Embryonic facial prominence (tissue), 1 donor: ENCODE data around the gene INTS12.

ENCODE experiments used
- DNase-seq: peaks from one replicate; pipeline ENCODE4 v3.0.0-alpha.2; 2016; ENCODE audit errors: extremely low spot score

The INTS12 gene

GRCh38 chr4:105686571-105686970, 21.9 kb downstream of the INTS12 start:
- no peak for DNase-seq

GRCh38 chr4:105683038-105683437, 25.5 kb downstream of the INTS12 start:
- DNase-seq, result no peak

DNA sequence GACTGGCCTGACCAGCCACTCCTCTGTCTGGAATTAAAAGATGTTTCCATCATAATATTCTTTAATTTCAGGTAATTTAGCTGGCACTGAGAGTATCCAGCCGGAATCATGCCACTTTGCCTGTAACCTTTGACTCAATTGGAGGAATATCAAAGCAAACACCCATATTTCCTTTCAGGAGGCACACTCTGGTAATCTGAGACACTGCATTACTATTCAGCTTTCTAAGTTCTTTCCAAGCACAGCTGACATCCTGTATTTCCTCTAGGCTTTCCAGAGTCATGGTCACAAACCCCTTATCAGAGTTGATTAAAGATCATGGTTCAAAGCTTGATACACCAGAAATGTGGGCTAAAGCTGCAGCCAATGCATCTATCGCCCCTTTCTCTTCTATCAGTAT, 29.3 kb downstream of the INTS12 start:
- DNase-seq, result no peak

DNA sequence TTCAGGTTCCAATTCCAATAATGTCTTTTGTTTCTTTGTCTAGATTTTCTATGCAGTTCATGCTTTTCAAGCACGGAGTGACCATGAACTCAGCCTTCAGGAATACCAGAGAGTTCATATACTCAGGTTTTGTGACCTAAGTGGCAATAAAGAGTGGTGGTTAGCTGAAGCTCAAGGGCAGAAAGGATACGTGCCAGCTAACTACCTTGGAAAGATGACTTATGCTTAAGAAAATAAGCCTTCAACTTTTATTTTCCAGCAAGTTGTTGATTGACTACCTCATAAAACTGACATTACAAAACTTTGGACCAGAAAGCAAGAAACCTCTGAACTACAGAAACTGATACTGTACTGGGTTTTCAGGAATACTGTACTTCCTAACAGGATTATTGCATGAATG, 30.8 kb downstream of the INTS12 start:
- DNase-seq, result no peak

- DNase-seq, result no peak
Measured at GRCh38 chr4:105674011-105674410, 34.5 kb downstream of the INTS12 start.

- DNase-seq, result no peak
Measured at GRCh38 chr4:105671301-105671700, 37.2 kb downstream of the INTS12 start.

- DNase-seq, result no peak
Measured at GRCh38 chr4:105670684-105671083, 37.8 kb downstream of the INTS12 start.

DNA sequence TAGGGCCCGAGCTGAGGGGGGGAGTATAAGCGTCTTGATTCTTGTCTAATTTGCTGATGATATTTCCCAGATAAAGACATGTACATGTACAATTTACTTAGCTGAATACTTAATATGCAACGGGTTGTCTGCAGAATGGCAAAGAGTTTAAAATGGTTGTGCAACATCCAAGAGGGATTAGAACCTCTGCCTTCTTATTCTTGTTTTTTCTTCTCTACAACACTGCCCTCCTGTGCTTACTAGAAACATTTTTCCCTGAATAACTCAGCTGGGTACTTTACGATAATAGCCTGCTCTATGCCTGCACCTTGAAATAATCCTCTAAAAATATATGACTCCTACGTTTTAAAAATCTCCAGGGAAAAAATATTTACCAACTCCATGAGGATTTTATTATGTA, 41.8 kb downstream of the INTS12 start:
- no peak for DNase-seq

DNA sequence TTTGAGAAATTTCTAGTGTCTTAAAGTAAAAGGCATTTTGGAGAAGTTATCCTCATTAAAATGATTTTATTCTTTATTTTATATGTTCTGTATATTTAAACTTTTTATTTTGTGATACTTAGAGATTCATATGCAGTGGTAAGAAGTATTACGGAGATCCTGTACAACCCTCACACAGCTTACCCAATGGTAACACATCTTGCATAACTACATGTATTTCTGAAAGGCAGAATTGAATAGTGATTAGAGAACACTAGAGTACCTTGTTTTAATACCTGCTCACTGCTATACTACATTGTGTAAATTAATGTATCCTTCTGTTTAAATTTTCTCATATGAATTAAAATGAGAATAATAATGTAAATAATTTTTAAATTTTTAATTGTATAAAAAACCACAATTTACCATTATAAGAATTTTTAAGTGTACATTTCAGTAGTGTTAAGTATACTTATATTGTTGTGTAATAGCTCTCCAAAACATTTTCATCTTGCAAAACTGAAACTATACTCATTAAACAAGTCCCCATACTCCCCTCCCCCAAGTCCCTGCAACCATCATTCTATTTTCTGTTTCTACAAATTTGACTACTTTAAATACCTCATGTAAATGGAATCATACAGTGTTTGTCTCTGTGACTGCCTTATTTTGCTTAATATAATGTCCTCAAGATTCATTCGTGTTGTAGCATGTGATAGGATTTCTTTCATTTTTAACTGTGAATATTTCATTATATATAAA, 45.4 kb downstream of the INTS12 start:
- no peak for DNase-seq

DNA sequence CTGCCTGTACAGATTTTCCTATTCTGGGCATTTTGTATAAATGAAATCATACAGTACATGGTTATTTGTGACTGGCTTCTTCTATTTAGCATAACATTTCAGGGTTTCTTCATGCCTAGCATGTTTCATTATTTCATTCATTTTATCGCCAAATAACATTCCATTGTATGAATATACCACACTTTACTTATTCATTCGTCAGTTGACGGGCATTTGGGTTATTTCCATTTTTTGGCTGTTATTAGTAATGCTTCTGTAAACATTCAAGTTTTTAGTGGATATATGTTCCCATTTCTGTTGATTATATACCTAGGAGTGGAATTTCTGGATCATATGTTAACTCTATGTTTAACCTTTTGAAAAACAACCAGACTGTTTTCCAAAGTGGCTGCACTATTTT, 47.5 kb downstream of the INTS12 start:
- DNase-seq, result no peak

GRCh38 chr4:105659190-105659589, 49.3 kb downstream of the INTS12 start:
- DNase-seq, result no peak

DNA sequence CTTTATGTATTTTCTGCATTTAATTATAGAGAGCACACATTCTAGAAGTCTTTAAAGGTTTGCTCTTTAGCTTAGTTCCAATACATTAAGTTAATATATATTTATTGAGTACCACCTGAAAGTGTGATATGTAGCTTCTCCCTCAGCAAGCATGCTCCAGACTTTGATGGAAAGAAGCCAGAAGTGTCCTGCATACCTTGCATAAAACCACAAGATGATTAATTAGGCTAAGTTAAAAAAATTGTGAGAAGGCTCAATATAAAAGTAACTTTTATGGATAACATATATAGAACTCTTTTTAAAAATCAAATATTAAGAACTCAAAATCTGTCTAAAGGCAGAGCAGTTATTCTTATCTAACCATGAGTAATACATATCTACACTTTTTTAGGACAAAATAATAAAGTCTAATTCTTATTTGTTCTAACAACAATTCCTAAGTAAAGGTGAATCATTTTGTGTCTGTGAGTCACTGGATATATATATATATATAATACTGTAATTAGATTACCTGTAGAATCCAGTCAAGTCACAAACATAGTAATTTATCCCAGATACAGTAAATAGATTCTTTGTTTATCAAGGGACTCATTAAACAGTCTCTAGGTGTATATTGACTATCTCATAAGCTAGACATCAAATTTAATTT, 51.2 kb downstream of the INTS12 start:
- DNase-seq, result no peak

DNA sequence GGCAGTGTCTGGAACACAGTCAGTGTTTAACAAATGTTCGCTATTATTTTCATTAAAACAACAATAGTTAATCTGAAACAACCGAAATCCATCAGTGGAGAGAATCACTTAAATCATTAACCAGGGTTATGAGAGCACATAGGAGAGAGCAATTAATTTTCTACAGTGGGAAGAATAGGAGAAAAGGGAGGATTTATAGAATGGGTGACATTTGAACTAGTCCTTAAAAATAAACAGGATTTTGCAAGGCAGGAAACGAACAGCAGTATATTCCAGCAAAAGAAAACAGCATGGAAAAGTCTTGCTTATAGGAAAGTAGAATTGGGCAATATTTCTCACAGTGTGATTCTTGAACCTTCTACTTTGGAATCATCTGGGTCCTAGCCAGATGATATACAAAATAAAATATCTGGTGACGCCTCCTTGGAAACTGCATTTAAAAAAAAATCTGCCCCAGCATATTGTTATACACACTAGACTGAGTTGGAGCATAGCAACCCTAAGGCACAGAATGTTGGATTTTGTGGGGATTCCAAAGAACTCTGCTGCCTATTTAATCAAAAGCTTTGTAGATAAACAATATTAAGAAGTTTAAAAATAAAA, 56.1 kb downstream of the INTS12 start:
- DNase-seq, result no peak

- no peak for DNase-seq
Measured at GRCh38 chr4:105651884-105652283, 56.6 kb downstream of the INTS12 start.

DNA sequence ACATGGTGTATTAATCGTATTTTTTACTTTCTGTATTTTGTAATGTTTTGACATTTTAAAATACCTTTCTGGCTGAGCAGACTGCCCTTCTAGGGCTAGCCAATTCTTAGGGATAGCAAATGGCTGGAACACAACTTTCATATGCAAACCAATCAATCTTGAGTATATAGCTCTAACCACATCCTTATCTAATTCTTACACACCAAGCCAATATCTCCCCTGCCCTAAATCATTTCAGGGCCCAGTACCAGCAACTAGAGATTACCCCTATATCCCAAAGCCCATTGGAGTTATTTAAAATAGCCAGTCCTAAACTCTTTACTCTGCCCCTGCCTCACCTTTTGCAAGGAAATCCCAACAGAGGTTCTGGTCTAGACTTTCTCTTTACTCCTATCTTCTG, 58.3 kb downstream of the INTS12 start:
- no peak for DNase-seq

DNA sequence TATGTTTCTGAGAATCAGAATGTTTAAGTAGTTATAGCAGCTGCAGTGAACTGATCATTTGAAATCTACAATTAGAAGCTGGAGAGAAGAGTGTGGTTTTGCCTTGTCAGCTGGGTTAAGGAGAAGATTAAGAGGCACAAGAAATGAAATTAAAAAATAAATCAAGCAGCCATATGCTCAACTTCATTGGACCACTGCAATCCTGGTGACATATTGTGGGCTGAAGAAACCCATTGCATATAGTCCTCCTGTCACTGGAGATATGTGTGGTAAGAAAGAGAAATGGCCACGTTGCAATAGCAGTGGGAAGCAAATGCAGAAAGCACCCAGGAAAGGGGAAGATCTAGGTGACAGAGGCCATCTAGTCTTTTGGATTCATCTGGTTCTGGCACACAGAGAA, 63.0 kb downstream of the INTS12 start:
- DNase-seq, result no peak

DNA sequence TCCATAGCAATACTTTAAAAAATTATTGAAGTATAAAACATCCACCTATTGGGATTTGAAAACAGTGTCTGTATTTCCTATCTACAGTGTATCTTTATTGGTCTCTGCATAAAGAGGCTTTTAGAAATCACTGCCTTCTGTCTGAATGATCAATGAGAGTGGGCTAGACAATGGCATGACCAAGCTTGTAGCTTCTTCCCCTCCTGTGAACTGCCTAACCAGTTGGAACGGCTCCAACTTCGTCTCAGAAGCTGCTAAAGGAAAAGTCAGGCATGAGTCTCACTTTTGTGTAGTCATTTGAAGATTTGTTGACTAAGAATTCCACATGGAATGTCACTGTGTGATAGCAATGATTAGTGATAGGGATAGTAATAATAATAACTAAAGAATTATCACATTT, 64.2 kb downstream of the INTS12 start:
- DNase-seq, result no peak

DNA sequence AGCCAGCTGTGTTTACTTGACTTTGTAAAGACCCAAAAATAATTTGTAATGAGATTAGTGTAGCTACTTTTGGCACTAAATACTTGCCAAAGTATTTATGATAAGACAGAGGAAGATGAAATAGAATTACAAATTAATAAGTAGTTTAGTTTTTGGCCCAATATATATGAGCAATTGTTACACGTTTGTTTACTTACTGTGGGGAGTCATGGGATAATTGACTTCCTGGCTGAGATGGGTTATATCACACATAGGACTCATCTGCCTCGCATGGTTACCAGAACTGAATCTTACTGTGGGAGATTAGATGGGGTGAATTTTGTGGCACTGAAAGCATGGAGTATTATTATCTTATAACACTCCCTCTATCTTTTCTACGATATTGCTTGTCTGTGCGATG, 66.6 kb downstream of the INTS12 start:
- DNase-seq, result no peak

- DNase-seq, result no peak
Measured at GRCh38 chr4:105637408-105638176, 70.9 kb downstream of the INTS12 start.

- DNase-seq, result no peak
Measured at GRCh38 chr4:105634402-105635080, 73.9 kb downstream of the INTS12 start.

DNA sequence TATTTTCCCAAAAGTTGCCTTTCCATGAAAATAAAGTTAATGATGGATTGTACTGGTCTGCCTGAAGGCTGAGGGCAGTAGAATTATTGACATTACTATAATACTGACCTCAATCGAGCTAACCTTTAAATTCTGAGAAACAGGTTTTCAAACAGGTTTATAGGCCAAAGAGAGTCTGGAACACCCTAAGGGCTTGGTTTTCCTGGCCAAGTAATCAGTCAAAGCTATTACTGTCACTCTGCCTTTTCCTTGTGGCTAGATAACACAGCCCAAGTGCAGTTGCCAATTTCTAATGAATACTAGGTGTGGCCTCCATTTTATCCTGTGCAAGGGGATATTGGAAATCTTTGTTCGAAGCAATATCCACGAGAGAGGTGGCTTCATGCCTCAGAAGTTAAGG, 75.2 kb downstream of the INTS12 start:
- no peak for DNase-seq
